Natural killer cell treated with Interleukin-12 subunit alpha and Interleukin-12 subunit beta and Interleukin-15 and Interleukin-18, amount 100 ng/mL, for 72 hours (primary cell): Measurements from ENCODE around the gene PPP1R3F. TPM values are rescaled to one million over a fixed set of nuclear protein-coding genes. Genes with fewer than 3 reads are reported as not detected.

Experiments used
- ATAC-seq, 2 donors: fragments of 150-1000 bp; cut with Tn5 transposase in 1 of 2; sonication (Bioruptor Pico), chemical (Tn5 transposase) in 1 of 2; 2 replicates each; pipeline ENCODE4 v1.10.0; 2021
- DNase-seq: peaks from one replicate; pipeline ENCODE4 v3.0.0; 2022; ENCODE audit warnings: low spot score
- H3K27ac Mint-ChIP-seq, 2 donors: 1 replicate in 1 of 2; 2 replicates in 1 of 2; pipeline ENCODE4 v1.8.0; 2022; ENCODE audit warnings: mixed read lengths in 2 of 2, mild to moderate bottlenecking in 1 of 2, moderate library complexity in 1 of 2
- H3K27me3 Mint-ChIP-seq, 2 donors: 1 replicate in 1 of 2; 2 replicates in 1 of 2; pipeline ENCODE4 v1.8.0; 2022; ENCODE audit warnings: mixed read lengths in 2 of 2
- H3K36me3 Mint-ChIP-seq: one replicate; pipeline ENCODE4 v1.8.0; 2022; ENCODE audit warnings: mixed read lengths
- H3K4me1 Mint-ChIP-seq, 2 donors: 1 replicate in 1 of 2; 2 replicates in 1 of 2; pipeline ENCODE4 v1.8.0; 2022; ENCODE audit warnings: low read depth in 2 of 2, mixed read lengths in 2 of 2, mild to moderate bottlenecking in 1 of 2
- H3K4me3 Mint-ChIP-seq: one replicate; pipeline ENCODE4 v1.8.0; 2022; ENCODE audit warnings: mixed read lengths
- H3K9me3 Mint-ChIP-seq: 2 replicates; pipeline ENCODE4 v1.8.0; 2022; ENCODE audit warnings: mixed read lengths
- total RNA-seq, 2 donors: library from RNA; stranded (reverse); gene quantifications; one replicate each; pipeline ENCODE4 v1.2.3, GENCODE V29; 2022

The PPP1R3F gene
- total RNA-seq, 2 donors from 2014 or later = 3.4 to 3.8 TPM

DNA sequence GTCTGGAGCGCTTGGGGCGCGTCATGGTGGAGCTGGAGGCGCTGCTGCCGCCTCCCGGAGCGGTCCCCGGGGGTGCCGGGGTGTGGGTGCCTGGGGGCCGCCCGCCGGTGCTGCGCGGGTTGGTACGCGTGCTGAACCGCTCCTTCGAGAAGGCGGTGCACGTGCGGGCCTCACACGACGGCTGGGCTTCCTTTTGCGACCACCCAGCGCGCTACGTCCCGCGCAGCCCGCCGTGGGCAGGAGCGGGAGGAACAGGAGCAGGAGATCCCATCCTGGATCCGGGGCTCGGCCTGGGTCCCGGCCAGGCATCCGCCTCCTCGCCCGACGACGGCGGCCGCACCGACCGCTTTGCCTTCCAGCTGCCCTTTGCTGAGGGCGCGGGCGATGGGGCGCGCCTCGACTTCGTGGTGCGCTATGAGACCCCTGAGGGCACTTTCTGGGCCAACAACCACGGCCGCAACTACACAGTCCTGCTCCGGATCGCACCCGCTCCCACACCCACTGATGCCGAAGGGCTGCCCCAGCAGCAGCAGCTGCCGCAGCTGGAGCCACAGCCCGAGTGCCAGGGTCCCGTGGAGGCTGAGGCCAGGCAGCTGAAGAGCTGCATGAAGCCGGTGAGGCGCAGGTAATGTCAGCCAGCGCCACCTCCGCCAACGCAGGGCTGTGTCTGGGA lies 792 bp downstream of the PPP1R3F start:
- Mint-ChIP-seq H3K4me1 (peaks cover 30 to 54% of the 10 kb centered on the region in 2 donors), H3K27me3 (peaks cover 0 to 4% of the 10 kb centered on the region in 2 donors), H3K27ac (peak overlapping the region; percentile 12 to 57), H3K9me3 (no peaks in the 10 kb centered on the region), H3K36me3 (peaks cover 6% of the 10 kb centered on the region), H3K4me3 (peak overlapping the region; percentile 67)
- DNase-seq = no peak
- no peak for ATAC-seq

- Mint-ChIP-seq H3K36me3 (peaks cover 6% of the 10 kb centered on the region), H3K27ac (peak overlapping the region; percentile 12 to 57), H3K9me3 (no peaks in the 10 kb centered on the region), H3K27me3 (peaks cover 0 to 4% of the 10 kb centered on the region in 2 donors), H3K4me1 (peaks cover 34 to 56% of the 10 kb centered on the region in 2 donors), H3K4me3 (peak overlapping the region; percentile 67)
- ATAC-seq (no peak), DNase-seq (no peak)
These were observed 1.7 kb downstream of the PPP1R3F start for GRCh38 chrX:49271341-49271740.

GRCh38 chrX:49272421-49272820 lies 2.8 kb downstream of the PPP1R3F start:
- peaks cover 0 to 4% of the 10 kb centered on the region in 2 donors for H3K27me3 Mint-ChIP-seq

GRCh38 chrX:49273181-49273727 lies 3.7 kb downstream of the PPP1R3F start:
- no peak for ATAC-seq

More at GRCh38 chrX:49272421-49272820, 2.8 kb downstream of the PPP1R3F start:
- Mint-ChIP-seq H3K4me3 (peak overlapping the region; percentile 68), H3K36me3 (peaks cover 6% of the 10 kb centered on the region), H3K27ac (peak overlapping the region in 1 of 2 donors; percentile 56), H3K4me1 (peaks cover 34 to 56% of the 10 kb centered on the region in 2 donors), H3K9me3 (no peaks in the 10 kb centered on the region)
- ATAC-seq (no peak), DNase-seq (no peak)

DNA sequence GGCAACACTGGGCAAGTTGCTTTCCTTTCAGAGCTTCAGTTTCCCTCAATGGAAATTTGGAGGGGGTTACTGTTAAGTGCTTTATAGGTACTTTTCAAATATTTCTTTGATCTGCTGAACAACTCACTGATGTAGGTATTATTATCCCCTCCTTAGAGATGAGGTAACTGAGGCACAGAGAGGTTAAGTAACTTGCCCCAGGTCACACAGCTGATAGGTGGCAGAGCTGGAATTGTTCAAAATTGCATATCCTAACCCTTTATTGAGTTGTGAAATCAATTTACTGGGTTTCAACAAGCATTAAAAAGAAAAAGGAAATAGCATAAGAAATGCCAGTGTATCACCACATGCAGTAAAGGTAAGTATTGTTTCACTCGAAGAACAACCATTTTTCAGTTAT lies 6.6 kb downstream of the PPP1R3F start:
- ATAC-seq (no peak), DNase-seq (no peak)
- H3K36me3 Mint-ChIP-seq = peaks cover 6% of the 10 kb centered on the region
- no peaks in the 10 kb centered on the region for H3K9me3 Mint-ChIP-seq
- peaks cover 0 to under 1% of the 10 kb centered on the region in 2 donors for H3K27me3 Mint-ChIP-seq
- H3K4me3 Mint-ChIP-seq = no peak overlapping the region
- H3K4me1 Mint-ChIP-seq = peaks cover 26 to 41% of the 10 kb centered on the region in 2 donors
- no peak overlapping the region for H3K27ac Mint-ChIP-seq

More at GRCh38 chrX:49273181-49273727, 3.7 kb downstream of the PPP1R3F start:
- Mint-ChIP-seq H3K9me3 (no peaks in the 10 kb centered on the region), H3K4me1 (peaks cover 34 to 55% of the 10 kb centered on the region in 2 donors), H3K27ac (peak overlapping the region in 1 of 2 donors; percentile 56), H3K27me3 (peaks cover 0 to 4% of the 10 kb centered on the region in 2 donors), H3K4me3 (peak overlapping the region; percentile 68), H3K36me3 (peaks cover 6% of the 10 kb centered on the region)
- DNase-seq = no peak

- H3K9me3 Mint-ChIP-seq = no peaks in the 10 kb centered on the region
- H3K27ac Mint-ChIP-seq = peak overlapping the region; percentile 4 to 64
- ATAC-seq = no peak
- peak overlapping the region; percentile 15 for H3K4me3 Mint-ChIP-seq
- no peak for DNase-seq
- peaks cover 6% of the 10 kb centered on the region for H3K36me3 Mint-ChIP-seq
- H3K27me3 Mint-ChIP-seq = no peaks in the 10 kb centered on the region
- H3K4me1 Mint-ChIP-seq = peaks cover 24 to 34% of the 10 kb centered on the region in 2 donors
These were observed 7.3 kb downstream of the PPP1R3F start for GRCh38 chrX:49276671-49277534.

- no peak overlapping the region for H3K4me3 Mint-ChIP-seq
- ATAC-seq = no peak
- H3K27ac Mint-ChIP-seq = peak overlapping the region; percentile 4 to 64
- H3K36me3 Mint-ChIP-seq = peaks cover 6% of the 10 kb centered on the region
- H3K4me1 Mint-ChIP-seq = peaks cover 23 to 34% of the 10 kb centered on the region in 2 donors
- DNase-seq = no peak
- peaks cover 0 to 4% of the 10 kb centered on the region in 2 donors for H3K27me3 Mint-ChIP-seq
- no peaks in the 10 kb centered on the region for H3K9me3 Mint-ChIP-seq
These were observed 7.9 kb downstream of the PPP1R3F start for GRCh38 chrX:49277535-49277830.

DNA sequence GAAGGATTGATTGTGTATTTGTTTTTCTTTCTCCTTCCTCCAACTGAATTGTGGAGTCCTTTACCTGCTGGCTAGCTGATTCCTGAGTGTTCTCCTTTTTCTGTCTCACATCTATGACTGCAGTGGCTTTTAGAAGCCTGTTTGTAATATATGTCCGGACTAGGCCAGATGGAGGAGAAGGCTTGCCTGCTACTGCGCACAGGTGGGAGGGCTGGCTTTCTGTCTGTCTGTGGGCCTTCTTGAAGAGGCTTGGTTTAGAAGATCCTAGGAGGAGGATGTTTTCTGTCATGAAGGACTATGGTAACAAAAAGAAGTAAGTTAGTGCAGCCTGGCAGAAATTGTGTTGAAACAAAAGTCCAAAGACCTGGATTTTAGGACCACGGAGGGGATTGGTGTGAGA lies 8.5 kb downstream of the PPP1R3F start:
- Mint-ChIP-seq H3K36me3 (peaks cover 6% of the 10 kb centered on the region), H3K4me3 (no peak overlapping the region), H3K9me3 (no peaks in the 10 kb centered on the region), H3K27me3 (peaks cover 0 to 5% of the 10 kb centered on the region in 2 donors), H3K4me1 (peaks cover 19 to 31% of the 10 kb centered on the region in 2 donors), H3K27ac (peak overlapping the region in 1 of 2 donors; percentile 64)
- DNase-seq (no peak), ATAC-seq (no peak)

DNA sequence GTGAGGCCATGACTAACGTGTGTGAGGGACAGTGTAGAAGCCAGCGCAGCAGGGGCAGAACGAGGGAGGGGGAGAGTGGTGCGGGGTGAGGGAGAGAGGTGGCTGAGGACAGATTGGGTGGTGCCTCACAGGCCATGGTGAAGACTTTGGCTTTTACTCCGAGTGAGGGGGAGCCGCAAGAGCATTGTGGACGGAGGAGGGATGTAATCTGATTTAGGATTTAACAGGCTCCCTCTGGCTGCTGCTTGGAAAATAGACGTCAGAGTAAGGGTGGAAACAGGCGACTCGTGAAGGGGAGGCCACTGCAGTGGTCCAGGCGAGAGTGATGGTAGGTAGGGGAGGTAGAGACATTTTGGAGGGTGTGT lies 13.0 kb downstream of the PPP1R3F start:
- no peak for ATAC-seq
- H3K9me3 Mint-ChIP-seq = no peaks in the 10 kb centered on the region
- H3K27me3 Mint-ChIP-seq = peaks cover 0 to 5% of the 10 kb centered on the region in 2 donors
- H3K36me3 Mint-ChIP-seq = no peaks in the 10 kb centered on the region
- no peak overlapping the region for H3K4me3 Mint-ChIP-seq
- no peak for DNase-seq
- H3K27ac Mint-ChIP-seq = peak overlapping the region in 1 of 2 donors; percentile 29
- H3K4me1 Mint-ChIP-seq = peaks cover 5 to 8% of the 10 kb centered on the region in 2 donors

DNA sequence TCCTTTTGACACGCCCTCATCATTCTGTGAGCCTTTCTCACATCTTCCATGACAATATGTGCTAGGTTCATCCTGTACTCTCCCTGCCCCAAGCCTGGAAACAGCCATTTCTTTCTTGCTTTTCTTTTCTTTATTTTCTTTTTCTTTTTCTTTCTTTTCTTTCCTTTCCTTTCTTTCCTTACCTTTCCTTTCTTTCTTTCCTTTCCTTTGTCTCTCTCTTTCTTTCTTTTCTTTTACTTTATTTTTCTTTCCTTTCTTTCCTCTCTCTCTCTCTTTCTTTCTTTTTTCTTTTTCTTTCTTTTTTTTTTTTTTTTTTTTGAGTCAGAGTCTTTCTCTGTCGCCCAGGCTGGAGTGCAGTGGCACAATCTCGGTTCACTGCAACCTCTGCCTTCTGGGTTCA lies 14.6 kb downstream of the PPP1R3F start:
- H3K36me3 Mint-ChIP-seq = no peaks in the 10 kb centered on the region
- ATAC-seq = no peak
- no peaks in the 10 kb centered on the region for H3K9me3 Mint-ChIP-seq
- no peak overlapping the region for H3K4me3 Mint-ChIP-seq
- peaks cover 7 to 11% of the 10 kb centered on the region in 2 donors for H3K4me1 Mint-ChIP-seq
- no peak for DNase-seq
- H3K27me3 Mint-ChIP-seq = peaks cover 0 to 7% of the 10 kb centered on the region in 2 donors
- no peak overlapping the region for H3K27ac Mint-ChIP-seq

DNA sequence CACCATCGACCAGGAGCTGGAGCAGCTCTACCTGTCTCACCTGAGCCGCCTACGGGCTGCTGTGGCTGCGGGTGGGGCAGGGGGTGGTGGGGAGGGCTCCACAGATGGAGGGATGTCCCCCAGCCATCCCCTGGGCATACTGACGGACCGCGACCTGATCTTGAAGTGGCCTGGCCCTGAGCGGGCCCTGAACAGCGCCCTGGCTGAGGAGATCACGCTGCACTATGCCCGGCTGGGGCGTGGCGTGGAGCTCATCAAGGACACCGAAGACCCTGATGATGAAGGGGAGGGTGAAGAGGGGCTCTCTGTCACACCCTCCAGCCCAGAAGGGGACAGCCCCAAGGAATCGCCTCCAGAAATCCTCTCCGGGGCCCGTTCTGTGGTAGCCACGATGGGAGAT lies 16.5 kb downstream of the PPP1R3F start:
- H3K9me3 Mint-ChIP-seq = no peaks in the 10 kb centered on the region
- no peaks in the 10 kb centered on the region for H3K36me3 Mint-ChIP-seq
- H3K27me3 Mint-ChIP-seq = peaks cover 0 to 8% of the 10 kb centered on the region in 2 donors
- no peak for ATAC-seq
- H3K4me1 Mint-ChIP-seq = peaks cover 7 to 11% of the 10 kb centered on the region in 2 donors
- no peak overlapping the region for H3K4me3 Mint-ChIP-seq
- DNase-seq = no peak
- no peak overlapping the region for H3K27ac Mint-ChIP-seq

- no peak overlapping the region for H3K27ac Mint-ChIP-seq
- ATAC-seq = no peak
- peaks cover 7 to 11% of the 10 kb centered on the region in 2 donors for H3K4me1 Mint-ChIP-seq
- H3K36me3 Mint-ChIP-seq = no peaks in the 10 kb centered on the region
- DNase-seq = no peak
- H3K27me3 Mint-ChIP-seq = peaks cover 2 to 10% of the 10 kb centered on the region in 2 donors
- H3K4me3 Mint-ChIP-seq = no peak overlapping the region
- H3K9me3 Mint-ChIP-seq = no peaks in the 10 kb centered on the region
These were observed 17.0 kb downstream of the PPP1R3F start for GRCh38 chrX:49286581-49286980.

DNA sequence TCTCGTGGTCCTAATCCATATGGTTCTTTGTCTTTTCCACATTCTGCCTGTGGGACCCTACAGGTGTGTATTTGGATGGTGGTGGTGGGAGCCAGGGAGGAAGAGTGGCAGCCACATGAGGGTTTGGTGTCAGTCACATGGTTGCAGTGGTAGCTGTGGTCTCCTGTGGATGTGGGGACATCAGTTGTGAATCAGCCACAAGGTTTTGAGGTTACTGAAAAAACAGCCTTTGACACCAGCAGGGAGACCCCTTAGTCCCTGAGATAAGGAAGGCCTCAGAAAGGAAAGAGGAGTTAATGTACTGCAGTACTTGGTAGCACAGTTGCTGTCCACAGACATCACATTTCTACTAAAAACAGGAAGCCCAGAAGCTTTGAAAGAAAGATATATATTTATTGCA lies 18.1 kb downstream of the PPP1R3F start:
- no peak overlapping the region for H3K4me3 Mint-ChIP-seq
- no peaks in the 10 kb centered on the region for H3K9me3 Mint-ChIP-seq
- DNase-seq (no peak), ATAC-seq (no peak)
- no peak overlapping the region for H3K27ac Mint-ChIP-seq
- H3K36me3 Mint-ChIP-seq = no peaks in the 10 kb centered on the region
- peaks cover 10 to 11% of the 10 kb centered on the region in 2 donors for H3K4me1 Mint-ChIP-seq
- H3K27me3 Mint-ChIP-seq = peaks cover 7 to 12% of the 10 kb centered on the region in 2 donors

GRCh38 chrX:49290215-49290614 lies 20.6 kb downstream of the PPP1R3F start:
- Mint-ChIP-seq H3K9me3 (no peaks in the 10 kb centered on the region), H3K27me3 (peaks cover 7 to 12% of the 10 kb centered on the region in 2 donors), H3K4me3 (no peak overlapping the region), H3K27ac (no peak overlapping the region), H3K4me1 (peaks cover 10 to 11% of the 10 kb centered on the region in 2 donors), H3K36me3 (no peaks in the 10 kb centered on the region)
- no peak for DNase-seq
- ATAC-seq = no peak
